DMS 273 (cell line): Measurements from ENCODE around the gene PTPRT.

Experiments used
- DNase-seq: peaks from one replicate; lab custom pipeline; 2025; ENCODE audit not compliant: unreplicated experiment; lab: John Stamatoyannopoulos, UW

Gene PTPRT

GRCh38 chr20:42978184-42978974 is 211.3 kb downstream of the PTPRT start:
- no peak for DNase-seq

- no peak for DNase-seq
These were observed 213.7 kb downstream of the PTPRT start for GRCh38 chr20:42975974-42976373.

DNA sequence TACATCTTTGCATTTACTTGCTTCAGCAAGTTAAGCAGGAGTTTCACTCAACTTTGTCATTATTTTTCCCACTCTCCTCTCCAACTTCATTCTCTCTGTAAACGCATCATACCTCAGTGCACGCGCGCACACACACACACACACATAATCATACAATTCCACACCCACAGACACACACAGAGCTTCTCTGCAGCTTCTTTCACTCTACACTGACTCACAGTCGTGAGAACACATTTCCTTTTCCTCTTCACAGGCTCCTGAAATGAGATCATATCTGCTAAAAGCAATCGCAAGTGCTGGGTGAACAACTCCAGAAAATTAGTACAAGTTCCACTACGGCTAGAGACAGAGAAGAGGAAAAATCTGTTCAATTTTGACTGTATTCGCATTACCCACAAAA is 215.4 kb downstream of the PTPRT start:
- DNase-seq: no peak

- no peak for DNase-seq
These were observed 217.1 kb downstream of the PTPRT start for GRCh38 chr20:42972591-42972990.

DNA sequence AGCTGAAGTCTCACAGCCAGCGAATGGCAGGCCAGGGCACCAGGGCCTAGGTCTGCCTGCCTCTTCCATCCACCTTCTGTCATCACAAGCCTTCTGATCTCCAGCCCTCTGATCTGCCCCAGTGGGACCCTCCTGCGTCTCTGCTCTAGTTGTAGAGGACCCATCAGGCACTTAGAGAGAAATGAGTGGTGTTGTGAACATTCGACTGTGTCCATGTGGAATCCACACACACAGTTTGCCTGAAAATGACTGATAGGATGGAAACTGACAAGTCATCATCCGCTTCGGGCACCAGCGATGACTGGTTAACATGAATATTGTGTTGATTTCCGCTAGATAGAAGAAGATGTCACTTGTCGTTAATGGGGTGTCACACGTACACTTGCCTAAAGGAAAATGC is 221.0 kb downstream of the PTPRT start:
- DNase-seq: no peak

DNA sequence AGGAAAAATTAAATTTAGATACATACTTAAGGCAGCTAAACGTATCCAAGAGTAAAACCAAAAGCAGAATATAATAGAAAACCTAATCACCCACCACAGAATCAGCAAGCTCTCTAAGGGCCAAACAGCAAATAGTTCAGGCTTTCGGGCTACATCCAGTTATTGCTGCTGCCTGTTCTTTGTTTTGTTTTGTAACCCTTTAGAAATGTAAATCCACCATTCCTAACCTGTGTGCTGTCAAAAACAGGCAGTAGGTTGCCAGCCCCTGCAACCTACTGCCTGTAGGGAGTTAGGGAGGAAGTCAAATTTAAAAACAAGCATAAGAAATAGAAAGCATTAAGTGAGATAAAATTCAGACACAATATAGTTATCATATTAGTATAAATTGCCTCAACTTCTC is 225.9 kb downstream of the PTPRT start:
- DNase-seq: no peak

- DNase-seq: no peak
These were observed 227.9 kb downstream of the PTPRT start for GRCh38 chr20:42961771-42962170.

- no peak for DNase-seq
These were observed 229.7 kb downstream of the PTPRT start for GRCh38 chr20:42959996-42960395.

GRCh38 chr20:42958367-42959069 is 231.2 kb downstream of the PTPRT start:
- no peak for DNase-seq

GRCh38 chr20:42957704-42958095 is 232.0 kb downstream of the PTPRT start:
- no peak for DNase-seq

GRCh38 chr20:42957018-42957703 is 232.5 kb downstream of the PTPRT start:
- DNase-seq: no peak

DNA sequence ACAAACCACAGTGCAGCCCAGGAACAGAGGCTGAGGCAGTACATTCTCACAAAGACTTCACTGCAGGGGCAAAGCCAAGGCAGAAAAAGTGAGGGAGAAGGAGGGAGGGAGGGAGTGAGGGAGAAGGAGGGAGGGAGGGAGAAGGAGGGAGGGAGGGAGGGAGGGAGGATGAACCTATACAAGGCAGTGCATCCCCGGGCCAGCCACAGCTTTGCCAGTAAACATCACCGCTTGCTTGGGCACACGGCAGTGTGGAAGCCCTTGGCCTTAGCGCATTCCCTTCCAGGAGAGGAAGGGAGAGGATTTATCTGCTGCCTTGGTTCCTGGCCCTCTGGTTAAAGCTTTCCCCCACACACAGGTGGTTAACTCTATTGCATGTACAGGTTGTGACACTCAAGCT is 234.0 kb downstream of the PTPRT start:
- DNase-seq: no peak

GRCh38 chr20:42954951-42955350 is 234.8 kb downstream of the PTPRT start:
- no peak for DNase-seq

DNA sequence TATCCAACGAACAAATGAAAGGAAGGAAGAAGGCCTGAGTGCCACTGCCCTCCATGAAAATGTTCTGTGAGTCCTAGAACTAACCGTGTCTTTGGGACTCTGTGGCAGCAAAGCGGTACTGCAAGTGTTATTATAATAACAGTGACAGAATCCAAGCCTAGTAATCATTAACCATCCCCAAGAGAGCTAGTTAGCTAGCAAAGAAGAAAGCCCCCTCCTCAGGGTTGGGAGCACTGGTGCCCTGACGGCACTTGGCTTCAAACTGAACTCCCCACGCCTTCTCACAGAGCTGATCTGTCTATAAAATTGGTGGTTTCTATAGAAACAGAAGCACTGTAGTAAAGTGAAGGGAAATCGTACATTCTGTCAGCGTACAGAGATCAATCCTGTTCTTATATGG is 239.8 kb downstream of the PTPRT start:
- no peak for DNase-seq

DNA sequence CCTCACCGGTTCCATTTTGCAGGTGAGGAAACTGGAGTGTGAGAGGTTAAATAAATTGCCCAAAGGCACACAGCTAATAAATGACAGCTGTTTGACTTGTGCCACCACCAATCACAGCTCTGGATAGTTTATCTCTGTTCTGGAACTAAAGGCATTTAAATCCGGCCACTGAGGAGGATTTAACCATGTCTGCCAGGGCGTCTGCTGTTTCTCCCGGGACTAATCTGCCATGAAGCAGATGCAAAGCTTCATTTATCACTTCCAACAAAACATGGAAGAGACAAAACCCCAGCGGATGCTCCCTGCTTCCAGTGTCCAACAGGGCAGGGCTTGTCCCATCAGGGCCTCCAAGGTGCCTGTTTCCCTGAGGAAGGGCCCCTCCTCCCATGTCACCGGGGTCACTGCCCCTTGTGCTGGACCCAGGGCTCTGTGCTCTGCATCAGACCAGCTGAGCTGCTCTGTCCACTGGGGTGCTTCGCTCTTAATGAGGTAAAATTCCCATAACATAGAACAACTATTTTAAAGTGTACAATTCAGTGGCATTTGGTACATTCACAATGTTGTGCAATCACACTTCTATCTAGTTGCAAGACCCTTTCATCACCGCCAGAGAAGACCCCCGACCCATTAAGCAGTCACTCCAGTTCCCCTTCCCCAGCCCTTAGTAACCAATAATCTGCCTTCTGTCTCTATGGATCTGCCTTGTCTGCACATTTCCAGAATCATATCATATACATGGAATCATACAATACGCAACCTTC is 244.3 kb downstream of the PTPRT start:
- DNase-seq: no peak

GRCh38 chr20:42941629-42942028 is 248.1 kb downstream of the PTPRT start:
- DNase-seq: no peak

GRCh38 chr20:42938441-42939205 is 251.1 kb downstream of the PTPRT start:
- DNase-seq: no peak

DNA sequence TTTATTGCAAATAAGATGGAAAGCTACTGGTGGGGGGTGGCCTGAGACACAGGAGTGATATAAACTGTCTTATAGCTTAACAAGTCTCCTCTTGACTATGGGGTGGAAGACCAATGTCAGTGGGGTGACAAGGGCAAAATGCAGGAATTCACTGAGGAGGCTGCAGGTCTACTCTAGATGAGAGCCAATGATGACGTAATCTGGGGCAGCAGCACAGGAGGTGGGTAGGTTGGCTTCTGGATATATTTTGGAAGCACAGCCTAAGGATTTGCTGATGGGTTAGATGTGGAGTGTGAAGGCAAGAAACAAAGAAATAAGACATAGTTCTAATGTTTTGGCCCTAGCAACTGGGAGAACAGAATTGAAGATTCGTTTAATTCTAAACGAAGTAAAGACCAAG is 253.2 kb downstream of the PTPRT start:
- DNase-seq: no peak

GRCh38 chr20:42924215-42924614 is 265.5 kb downstream of the PTPRT start:
- DNase-seq: no peak

- DNase-seq: no peak
These were observed 266.3 kb downstream of the PTPRT start for GRCh38 chr20:42923348-42923918.
